Measurements from ENCODE around the gene ZNF560.

ZNF560 gene

DNA sequence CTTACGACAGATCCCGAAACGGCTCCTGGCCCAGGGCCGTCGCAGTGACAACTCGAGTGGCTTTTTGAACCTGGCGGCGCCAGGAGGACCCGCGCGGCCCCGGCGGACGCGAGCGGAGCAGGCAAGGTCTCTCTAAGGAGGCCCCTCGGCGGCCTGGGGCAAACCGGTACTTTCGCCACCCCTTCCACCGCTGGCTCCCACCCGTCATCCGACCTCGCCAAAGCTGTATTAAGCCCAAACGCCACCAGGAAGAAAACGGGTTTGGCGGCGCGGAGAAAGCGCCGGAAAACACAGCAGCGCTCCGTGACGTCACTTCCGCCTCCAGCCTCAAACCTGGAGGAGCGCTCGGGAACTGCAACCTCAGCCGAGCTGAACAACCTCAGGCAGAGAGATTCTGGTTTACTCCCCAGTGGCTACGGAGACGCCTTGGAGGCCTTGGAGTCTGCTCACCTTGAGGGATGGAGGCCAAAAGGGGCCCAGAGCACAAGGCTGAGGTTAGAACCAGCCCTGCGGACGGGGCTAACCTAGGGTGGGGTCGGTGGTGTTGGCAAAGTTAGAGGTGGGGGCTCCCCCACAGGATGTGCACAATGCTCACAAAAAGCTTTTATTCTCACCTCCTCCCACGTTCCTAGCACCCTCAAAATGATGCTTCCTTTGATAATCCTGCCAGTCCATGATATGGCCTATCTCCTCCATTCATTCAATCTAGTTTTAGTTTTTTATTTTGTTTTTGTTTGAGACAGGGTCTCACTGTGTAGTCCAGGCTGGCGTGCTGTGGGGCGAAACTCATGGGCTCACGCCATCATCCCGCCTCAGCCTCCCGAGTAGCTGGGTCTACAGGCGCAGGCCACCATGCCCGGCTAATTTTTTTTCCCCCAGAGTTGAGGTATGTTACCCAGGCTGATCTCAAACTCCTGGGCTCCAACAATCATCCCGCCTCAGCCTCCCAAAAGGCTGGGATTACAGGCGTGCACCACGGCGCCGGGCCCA lies 62.8 kb downstream of the ZNF560 start, which contains the start of gene ZNF266:
Gene ZNF266, minus strand, starts transcription at position 295 of the 990 bp plus-strand sequence. CDS start 15,484 bp downstream, outside the sequence.
- DNase-seq = peak; percentile 66

DNA sequence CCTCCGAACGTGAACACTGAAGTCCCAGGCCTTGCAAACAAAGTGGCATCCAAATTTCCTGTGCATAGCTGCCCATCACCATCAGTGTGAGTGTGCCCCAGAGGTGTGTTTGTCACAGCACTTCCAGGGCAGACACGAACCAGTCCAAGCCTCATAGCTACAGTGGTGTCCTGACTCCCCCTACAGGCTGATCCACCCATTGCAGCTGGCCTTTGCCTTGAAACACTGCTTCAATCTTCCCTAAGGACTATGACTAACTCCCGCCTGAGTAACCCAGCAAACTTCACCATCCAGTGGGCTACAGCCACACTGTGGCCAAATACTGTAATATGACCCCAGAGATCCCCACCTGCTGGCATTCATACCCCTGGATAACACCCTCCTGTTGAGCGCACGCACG lies 66.9 kb downstream of the ZNF560 start:
- peak; percentile 18 for DNase-seq

DNA sequence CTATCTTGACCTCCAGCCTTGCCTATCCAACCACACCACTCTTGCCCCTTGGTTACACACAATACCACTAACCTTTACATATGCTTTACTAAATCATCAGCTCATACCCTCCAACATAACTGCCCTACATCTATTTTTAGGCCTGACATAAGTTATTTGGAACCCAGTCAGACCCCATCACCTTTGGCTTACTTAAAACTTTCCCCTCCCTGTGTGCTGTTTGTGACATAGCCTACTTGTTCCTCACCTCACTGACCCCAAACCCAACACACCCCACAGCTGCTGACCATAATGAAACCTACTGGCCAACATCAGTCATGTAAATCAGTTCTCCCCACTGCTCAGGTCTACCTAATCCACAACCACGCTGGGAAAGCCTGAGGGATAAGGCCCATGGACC lies 68.0 kb downstream of the ZNF560 start:
- no peak for DNase-seq

DNA sequence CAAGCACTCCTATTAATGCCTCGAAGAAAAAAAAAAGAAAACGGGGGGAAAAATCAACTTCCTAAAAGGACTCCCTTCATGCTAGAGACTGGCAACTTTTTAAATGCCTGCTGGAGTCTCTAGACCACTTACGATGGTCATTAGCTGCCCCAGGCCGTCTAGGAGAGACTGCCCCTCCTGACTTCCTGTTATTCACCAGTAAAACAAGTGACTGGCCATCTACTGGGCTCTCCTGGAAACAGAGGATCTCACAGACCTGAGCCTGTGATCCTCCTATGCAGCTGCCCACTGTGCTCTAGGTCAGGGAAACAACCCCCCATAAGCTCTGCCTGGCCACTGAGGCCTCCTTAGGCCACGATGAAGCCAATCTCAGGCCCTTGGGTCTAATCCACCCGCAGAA lies 70.5 kb downstream of the ZNF560 start:
- no peak for DNase-seq
